Pancreas (tissue), 10 donors: ENCODE results near the gene CCDC190. TPM values are rescaled to one million over a fixed set of nuclear protein-coding genes. Genes with fewer than 3 reads are reported as not detected.
"Not testable (repeated sequence)": the region's sequence is repeated elsewhere in the genome, so short reads cannot be mapped to it uniquely, and the experiment has no call there.

Experiments used
- ATAC-seq, 4 donors: fragments of 200-7000 bp; cut with Tn5 transposase; one replicate each; pipeline versions ENCODE4 v1.8.0 to v1.9.1; 2020; ENCODE audit warnings: mild to moderate bottlenecking in 4 of 4, moderate library complexity in 4 of 4
- DNase-seq, 6 donors: peaks; one replicate each; pipeline ENCODE4 v3.0.0-alpha.2; 2020
- FAIRE-seq: peaks from 2 replicates; lab custom pipeline; 2012; peaks lifted over from hg19 to GRCh38; lab: Jason Lieb, UNC
- H3K27ac ChIP-seq, 4 donors: fragments of 200-600 bp; sonication (generic); 1 replicate in 3 of 4; 2 replicates in 1 of 4; pipeline versions ENCODE4 v1.5.0 to v1.8.0; 2020
- H3K27me3 ChIP-seq, 4 donors: fragments of 200-600 bp; one replicate each; pipeline ENCODE4 v1.8.0; 2021
- H3K36me3 ChIP-seq, 3 donors: fragments of 200-600 bp; sonication (generic) in 1 of 3; one replicate each; pipeline versions ENCODE4 v1.5.0 to v1.8.0; 2020 to 2021
- H3K4me1 ChIP-seq, 3 donors: fragments of 200-600 bp; one replicate each; pipeline ENCODE4 v1.8.0; 2021
- H3K4me3 ChIP-seq, 4 donors: fragments of 200-600 bp; sonication (generic) in 2 of 4; one replicate each; pipeline versions ENCODE4 v1.5.0 to v1.8.0; 2020 to 2021
- H3K9me3 ChIP-seq, 4 donors: fragments of 200-600 bp; one replicate each; pipeline ENCODE4 v1.8.0; 2021
- CTCF ChIP-seq, 4 donors: fragments of 200-600 bp; sonication (generic) in 3 of 4; IDR thresholded peaks; one replicate each; pipeline versions ENCODE4 v1.5.0 to v1.8.0; 2021; ENCODE audit warnings: antibody characterized with exemption in 4 of 4
- WGBS, 2 donors: extraction: QIAGEN DNeasy Blood & Tissue Kit; methylation state at CpG; one replicate each; pipeline ENCODE4 v1.1.7; 2013; 5-methylcytosine and 5-hydroxymethylcytosine counted together
- intact Hi-C, 3 donors: fragments of 100-400 bp; cut with DNase I; formaldehyde crosslinking; loops; one replicate each; pipeline versions ENCODE4 v1.11.1 to v1.14.2; 2022
- polyA plus RNA-seq, 2 donors: library from polyadenylated mRNA; stranded (reverse); fragments of 200-250 nt; gene quantifications; one replicate each; pipeline ENCODE4 v1.2.3, GENCODE V29; 2013
- total RNA-seq, 6 donors: library from RNA; stranded (reverse); fragmentation: NEBNext Ultra II Directional in 4 of 6; extraction: Animal tissue kit (Norgen Biotek cat#: 25700) in 4 of 6; gene quantifications; one replicate each; pipeline versions ENCODE4 v1.2.1 to v1.2.4, GENCODE V29; 2021 to 2023
- donor health status: healthy with polysubstance abuse.
- donor health status: DM: no; HTN: no; CAD: no; lungs with moderate emphysema.
- donor health status: DM: no; HTN: no; CAD: no.
- donor health status: control.
- donor health status: control.
- donor health status: Bipolar disorder and iron deficiency.
- donor health status: DM: yes; HTN: yes; CAD: no.
- donor health status: DM: no; HTN: no; CAD: no.
- donor health status: DM: no; HTN: no; CAD: no.
- donor health status: DM: yes; HTN: yes; CAD: no.

Gene CCDC190
- total and polyA plus RNA-seq, 8 donors, result not detected

DNA sequence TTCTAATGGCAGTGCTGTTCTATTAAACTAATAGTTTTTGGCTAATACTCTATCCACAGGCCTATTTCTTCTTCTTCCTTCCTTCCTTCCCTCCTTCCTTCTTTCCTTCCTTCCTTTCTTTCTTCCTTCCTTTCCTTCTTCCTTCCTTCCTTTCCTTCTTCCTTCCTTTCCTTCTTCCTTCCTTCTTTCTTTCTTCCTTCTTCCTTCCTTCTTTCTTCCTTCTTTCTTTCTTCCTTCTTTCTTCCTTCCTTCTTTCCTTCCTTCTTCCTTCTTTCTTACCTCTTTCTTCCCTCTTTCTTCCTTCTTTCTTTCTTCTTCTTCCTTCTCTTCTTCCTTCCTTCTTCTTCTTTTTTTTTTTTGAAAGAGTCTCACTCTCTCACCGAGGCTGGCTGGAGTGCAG is 31.7 kb downstream of the CCDC190 start:
- 82 to 91% methylated on average over 1 of the region's 1 CpG for WGBS, 2 donors
- FAIRE-seq (no peak), ATAC-seq (no peak)

GRCh38 chr1:162823771-162824525 is 37.0 kb downstream of the CCDC190 start:
- Histone ChIP-seq H3K4me1 (peaks cover 0 to 5% (median 0%) of the 10 kb centered on the region in 3 donors), H3K27ac (no peak overlapping the region), H3K9me3 (no peaks in the 10 kb centered on the region), H3K36me3 (no peaks in the 10 kb centered on the region), H3K27me3 (peaks cover 0 to 14% (median 0%) of the 10 kb centered on the region in 4 donors), H3K4me3 (no peak overlapping the region)
- 37 to 38% methylated on average over 2 of the region's 2 CpGs for WGBS, 2 donors
- no peak for TF ChIP-seq CTCF (IDR thresholded peaks at IDR 0.05)
- intact Hi-C loops, result no loop called here
- FAIRE-seq (no peak), DNase-seq (no peak), ATAC-seq (no peak)

More for the DNA sequence above, 31.7 kb downstream of the CCDC190 start:
- H3K27me3 ChIP-seq, result peaks cover 0 to under 1% (median 0%) of the 10 kb centered on the region in 4 donors
- H3K27ac ChIP-seq, result no peak overlapping the region
- no peak for TF ChIP-seq CTCF (IDR thresholded peaks at IDR 0.05)
- H3K9me3 ChIP-seq, result no peaks in the 10 kb centered on the region
- intact Hi-C loops, result no loop called here
- H3K4me1 ChIP-seq, result no peaks in the 10 kb centered on the region
- no peak for DNase-seq
- no peaks in the 10 kb centered on the region for H3K36me3 ChIP-seq
- H3K4me3 ChIP-seq, result no peak overlapping the region

GRCh38 chr1:162823231-162823630 is 37.7 kb downstream of the CCDC190 start:
- Histone ChIP-seq H3K4me3 (no peak overlapping the region), H3K27me3 (peaks cover 0 to 14% (median 0%) of the 10 kb centered on the region in 4 donors), H3K9me3 (no peaks in the 10 kb centered on the region), H3K4me1 (peaks cover 0 to 5% (median 0%) of the 10 kb centered on the region in 3 donors), H3K27ac (no peak overlapping the region), H3K36me3 (no peaks in the 10 kb centered on the region)
- intact Hi-C loops, result no loop called here
- no peak for FAIRE-seq
- WGBS, 2 donors, result 86 to 94% methylated on average over 3 of the region's 3 CpGs
- ATAC-seq, result no peak
- DNase-seq, result no peak
- TF ChIP-seq CTCF (IDR thresholded peaks at IDR 0.05), result no peak

DNA sequence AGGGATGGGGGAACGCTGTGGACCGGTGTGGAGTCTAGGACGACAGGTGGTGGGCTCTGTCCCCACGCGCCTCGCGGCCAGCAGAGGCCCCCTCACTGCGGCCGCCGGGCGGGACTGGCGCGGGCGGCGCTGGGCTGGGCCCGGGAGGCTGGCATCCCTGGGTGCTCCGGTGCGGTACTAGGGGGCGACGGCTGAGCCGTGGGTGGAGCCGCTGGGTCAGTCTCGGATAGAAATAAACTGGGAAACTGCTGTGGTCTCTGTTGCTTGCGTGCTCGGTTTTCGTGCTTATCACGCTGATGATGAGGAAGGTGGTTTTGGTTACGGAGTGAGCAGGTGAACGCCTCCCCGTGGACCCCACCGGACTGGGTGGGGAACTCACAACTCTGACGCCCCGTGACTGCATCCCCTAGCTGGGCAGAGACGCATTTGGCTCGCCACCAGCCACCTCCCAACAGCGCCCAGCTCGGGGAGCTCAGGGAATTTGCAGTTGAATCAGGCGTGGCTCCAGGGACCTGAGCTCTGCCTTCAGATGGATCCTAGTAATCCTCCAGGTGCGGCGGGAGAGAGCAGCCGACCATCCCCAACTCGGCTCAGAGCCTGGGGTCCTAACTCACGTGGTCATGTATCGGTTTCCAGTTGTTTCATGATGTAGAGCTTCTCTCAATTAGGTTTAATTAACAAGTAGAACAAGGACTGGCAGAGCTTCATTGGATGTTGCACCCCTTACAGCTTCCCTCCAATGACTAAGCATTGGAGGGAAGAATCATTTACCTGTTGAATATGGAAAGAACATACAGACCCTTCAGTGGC is 38.4 kb downstream of the CCDC190 start:
- WGBS, 2 donors, result 4 to 5% methylated on average over 44 of the region's 44 CpGs
- intact Hi-C loops, result no loop called here
- Histone ChIP-seq H3K36me3 (no peaks in the 10 kb centered on the region), H3K27ac (no peak overlapping the region), H3K27me3 (peaks cover 0 to 14% (median 0%) of the 10 kb centered on the region in 4 donors), H3K4me1 (peaks cover 0 to 5% (median 0%) of the 10 kb centered on the region in 3 donors), H3K9me3 (no peaks in the 10 kb centered on the region), H3K4me3 (peak overlapping the region in 2 of 4 donors; percentile 11 to 33)
- no peak for FAIRE-seq
- peak; percentile 47 to 72 (median 58) for ATAC-seq
- no peak for TF ChIP-seq CTCF (IDR thresholded peaks at IDR 0.05)
- DNase-seq, result peak in 3 of 6 donors; percentile 16 to 64 (median 56)

- H3K9me3 ChIP-seq, H3K27ac ChIP-seq, DNase-seq, ATAC-seq, H3K4me1 ChIP-seq, H3K36me3 ChIP-seq, intact Hi-C loops, H3K4me3 ChIP-seq, FAIRE-seq: not testable (repeated sequence)
- WGBS, 2 donors, result 95 to 100% methylated on average over 1 of the region's 1 CpG
- peaks cover 0 to 10% (median 0%) of the 10 kb centered on the region in 4 donors for H3K27me3 ChIP-seq
Measured at GRCh38 chr1:162818666-162819065, 42.3 kb downstream of the CCDC190 start.

GRCh38 chr1:162818136-162818535 is 42.8 kb downstream of the CCDC190 start:
- H3K4me1 ChIP-seq, H3K4me3 ChIP-seq, ATAC-seq, FAIRE-seq, H3K36me3 ChIP-seq, H3K27ac ChIP-seq, intact Hi-C loops, DNase-seq, H3K9me3 ChIP-seq: not testable (repeated sequence)
- WGBS, 2 donors, result 93 to 96% methylated on average over 2 of the region's 2 CpGs
- peaks cover 0 to 10% (median 0%) of the 10 kb centered on the region in 4 donors for H3K27me3 ChIP-seq

GRCh38 chr1:162812357-162812756 is 48.6 kb downstream of the CCDC190 start:
- not testable (repeated sequence) for FAIRE-seq, ATAC-seq
- WGBS, 2 donors, result 100% methylated on average over 2 of the region's 2 CpGs

DNA sequence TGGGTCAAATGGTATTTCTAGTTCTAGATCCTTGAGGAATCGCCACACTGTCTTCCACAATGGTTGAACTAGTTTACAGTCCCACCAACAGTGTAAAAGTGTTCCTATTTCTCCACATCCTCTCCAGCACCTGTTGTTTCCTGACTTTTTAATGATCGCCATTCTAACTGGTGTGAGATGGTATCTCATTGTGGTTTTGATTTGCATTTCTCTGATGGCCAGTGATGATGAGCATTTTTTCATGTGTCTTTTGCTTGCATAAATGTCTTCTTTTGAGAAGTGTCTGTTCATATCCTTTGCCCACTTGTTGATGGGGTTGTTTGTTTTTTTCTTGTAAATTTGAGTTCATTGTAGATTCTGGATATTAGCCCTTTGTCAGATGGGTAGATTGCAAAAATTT is 53.5 kb downstream of the CCDC190 start:
- intact Hi-C loops, FAIRE-seq, H3K27me3 ChIP-seq, DNase-seq, H3K4me3 ChIP-seq, H3K4me1 ChIP-seq, H3K9me3 ChIP-seq, H3K27ac ChIP-seq, ATAC-seq: not testable (repeated sequence)
- peaks cover 0 to 22% (median 4%) of the 10 kb centered on the region in 3 donors for H3K36me3 ChIP-seq
- no CpG with 5 or more reads among the region's 2 CpGs for WGBS, 2 donors

More at GRCh38 chr1:162812357-162812756, 48.6 kb downstream of the CCDC190 start:
- H3K4me3 ChIP-seq, intact Hi-C loops, H3K36me3 ChIP-seq, DNase-seq, H3K4me1 ChIP-seq, H3K27ac ChIP-seq, H3K9me3 ChIP-seq, H3K27me3 ChIP-seq: not testable (repeated sequence)
